Fibroblast of lung (primary cell): ENCODE results near the gene ANP32B. TPM values are rescaled to one million over a fixed set of nuclear protein-coding genes. Genes with fewer than 3 reads are reported as not detected.

Experiments
- DNase-seq, 2 donors: peaks; one replicate each; pipeline versions ENCODE4 v3.0.0 to v3.0.0-alpha.2; 2010; ENCODE audit warnings: low read depth in 2 of 2
- H2AFZ ChIP-seq: 2 replicates; pipeline ENCODE4 v1.5.1; 2012; ENCODE audit warnings: low read length, control low read depth, inconsistent platforms
- H3K27ac ChIP-seq: 2 replicates; pipeline ENCODE4 v1.5.1; 2011; ENCODE audit warnings: low read length, control low read depth; ENCODE audit not compliant: insufficient read depth
- H3K27me3 ChIP-seq: 2 replicates; pipeline ENCODE4 v1.5.1; 2011; ENCODE audit warnings: mild to moderate bottlenecking, low read length; ENCODE audit not compliant: control insufficient read depth, insufficient read depth
- H3K36me3 ChIP-seq: 2 replicates; pipeline ENCODE4 v1.5.1; 2011; ENCODE audit warnings: low read length; ENCODE audit not compliant: control insufficient read depth, insufficient read depth
- H3K4me1 ChIP-seq: 2 replicates; pipeline ENCODE4 v1.5.1; 2011; ENCODE audit warnings: low read length; ENCODE audit not compliant: control insufficient read depth, insufficient read depth; ENCODE audit errors: extremely low read depth
- H3K4me2 ChIP-seq: 2 replicates; pipeline ENCODE4 v1.5.1; 2011; ENCODE audit warnings: low read length, control low read depth; ENCODE audit not compliant: insufficient read depth; ENCODE audit errors: extremely low read depth
- H3K4me3 ChIP-seq, 4 experiments: fragments of 200-600 bp in 1 of 4; sonication (generic) in 1 of 4; replicated peaks in 1 of 4; 2 replicates each; pipeline ENCODE4 v1.5.1; 2011 to 2016; ENCODE audit warnings: low read length in 4 of 4, low read depth in 3 of 4, mild to moderate bottlenecking in 3 of 4, control low read depth in 2 of 4, inconsistent platforms in 1 of 4, mixed read lengths in 1 of 4; ENCODE audit not compliant: insufficient read depth in 1 of 4; ENCODE audit errors: control extremely low read depth in 1 of 4
- H3K79me2 ChIP-seq: 2 replicates; pipeline ENCODE4 v1.5.1; 2012; ENCODE audit warnings: mild to moderate bottlenecking, low read length, inconsistent platforms; ENCODE audit not compliant: control insufficient read depth, insufficient read depth
- H3K9ac ChIP-seq: 2 replicates; pipeline ENCODE4 v1.5.1; 2011; ENCODE audit warnings: mild to moderate bottlenecking, low read length, control low read depth; ENCODE audit not compliant: insufficient read depth
- H3K9me3 ChIP-seq: 2 replicates; pipeline ENCODE4 v1.5.1; 2012; ENCODE audit warnings: low read depth, low read length; ENCODE audit not compliant: control insufficient read depth, insufficient read depth
- H4K20me1 ChIP-seq: 2 replicates; pipeline ENCODE4 v1.5.1; 2011; ENCODE audit warnings: low read length; ENCODE audit not compliant: control insufficient read depth, insufficient read depth; ENCODE audit errors: extremely low read depth
- EZH2 ChIP-seq: IDR thresholded peaks from 2 replicates; pipeline ENCODE4 v1.5.1; 2012; ENCODE audit warnings: low read length, control low read depth, mild to moderate bottlenecking; ENCODE audit errors: missing control alignments
- polyA plus RNA-seq, 2 donors: library from polyadenylated mRNA; depleted of rRNA in 1 of 2; stranded (reverse) in 1 of 2; unstranded in 1 of 2; fragments of >200 nt; gene quantifications; 2 replicates each; pipeline ENCODE4 v1.2.1, GENCODE V29; 2011 to 2012; ENCODE audit warnings: missing spikeins in 1 of 2
- total RNA-seq: library from RNA; depleted of rRNA; stranded (reverse); fragments of >200 nt; gene quantifications from 2 replicates; pipeline ENCODE4 v1.2.1, GENCODE V29; 2014
- TF ChIP-seq, protein P1 (sequence below), 2 donors: IDR thresholded peaks in 1 of 2; conservative IDR thresholded peaks in 1 of 2; 1 replicate in 1 of 2; 2 replicates in 1 of 2; pipeline ENCODE4 v1.5.1; 2011 to 2012; ENCODE audit warnings: low read length in 2 of 2, control low read depth in 1 of 2, inconsistent platforms in 1 of 2, low read depth in 1 of 2, mild to moderate bottlenecking in 1 of 2

ANP32B gene
- total and polyA plus RNA-seq, 2 donors (not counting 1 experiment from before 2014, with no cell fraction given): 16.7 to 62.0 TPM

DNA sequence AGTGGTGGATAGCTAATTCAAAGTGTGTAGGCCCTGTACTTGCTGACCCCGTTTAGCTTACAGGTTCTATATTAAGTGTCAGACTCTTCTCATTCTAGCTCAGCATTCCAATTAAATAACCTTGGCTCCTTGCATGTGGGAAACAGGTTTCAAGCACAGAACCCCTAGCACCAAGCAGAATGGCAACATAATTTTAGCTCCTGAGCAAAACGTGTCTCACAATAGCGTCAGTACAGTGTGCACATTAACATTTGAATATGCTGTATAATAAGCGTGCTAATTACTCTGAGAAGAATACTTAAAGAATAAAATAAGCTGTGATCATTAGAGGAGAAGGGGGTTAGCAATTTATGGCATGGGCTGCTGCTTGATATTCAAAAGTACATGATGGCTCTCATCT, 21.0 kb upstream of the ANP32B start:
- Histone ChIP-seq H3K9ac (no peak overlapping the region), H3K27me3 (peaks cover 7% of the 10 kb centered on the region), H3K4me3 (no peak overlapping the region), H3K9me3 (no peaks in the 10 kb centered on the region), H4K20me1 (no peaks in the 10 kb centered on the region), H3K4me1 (peaks cover 3% of the 10 kb centered on the region), H3K79me2 (no peaks in the 10 kb centered on the region), H3K36me3 (no peaks in the 10 kb centered on the region), H3K27ac (no peak overlapping the region), H2AFZ (no peak overlapping the region), H3K4me2 (no peak overlapping the region)
- no peak for TF ChIP-seq EZH2
- TF ChIP-seq, protein P1, sequence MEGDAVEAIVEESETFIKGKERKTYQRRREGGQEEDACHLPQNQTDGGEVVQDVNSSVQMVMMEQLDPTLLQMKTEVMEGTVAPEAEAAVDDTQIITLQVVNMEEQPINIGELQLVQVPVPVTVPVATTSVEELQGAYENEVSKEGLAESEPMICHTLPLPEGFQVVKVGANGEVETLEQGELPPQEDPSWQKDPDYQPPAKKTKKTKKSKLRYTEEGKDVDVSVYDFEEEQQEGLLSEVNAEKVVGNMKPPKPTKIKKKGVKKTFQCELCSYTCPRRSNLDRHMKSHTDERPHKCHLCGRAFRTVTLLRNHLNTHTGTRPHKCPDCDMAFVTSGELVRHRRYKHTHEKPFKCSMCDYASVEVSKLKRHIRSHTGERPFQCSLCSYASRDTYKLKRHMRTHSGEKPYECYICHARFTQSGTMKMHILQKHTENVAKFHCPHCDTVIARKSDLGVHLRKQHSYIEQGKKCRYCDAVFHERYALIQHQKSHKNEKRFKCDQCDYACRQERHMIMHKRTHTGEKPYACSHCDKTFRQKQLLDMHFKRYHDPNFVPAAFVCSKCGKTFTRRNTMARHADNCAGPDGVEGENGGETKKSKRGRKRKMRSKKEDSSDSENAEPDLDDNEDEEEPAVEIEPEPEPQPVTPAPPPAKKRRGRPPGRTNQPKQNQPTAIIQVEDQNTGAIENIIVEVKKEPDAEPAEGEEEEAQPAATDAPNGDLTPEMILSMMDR (conservative IDR thresholded peaks at IDR 0.05 in 1 of 2, IDR thresholded peaks at IDR 0.05 in 1 of 2; ENCODE audit: low read depth in 1 of 2, low read length in 2 of 2): no peak
- DNase-seq: no peak

DNA sequence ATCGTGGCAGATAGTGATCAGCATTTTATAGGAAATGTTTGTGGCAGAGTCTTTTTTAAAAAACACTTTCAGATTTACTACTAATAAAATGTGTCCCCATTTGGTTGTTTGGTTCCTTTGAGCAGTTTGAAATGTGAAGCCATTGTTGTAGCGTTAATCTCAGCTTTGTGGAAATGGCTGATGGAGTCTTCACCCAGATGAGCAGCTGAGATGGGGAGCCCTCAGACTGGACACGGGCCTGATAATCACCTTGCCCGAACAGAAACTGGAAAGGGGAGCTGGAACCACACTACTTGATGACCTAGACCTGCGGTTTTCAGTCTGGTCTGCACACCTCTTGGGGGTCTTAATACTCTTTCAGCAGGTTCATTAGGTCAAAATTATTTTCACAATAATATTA, 20.6 kb upstream of the ANP32B start:
- H3K4me2 ChIP-seq: no peak overlapping the region
- no peak overlapping the region for H3K9ac ChIP-seq
- H3K79me2 ChIP-seq: no peaks in the 10 kb centered on the region
- TF ChIP-seq, protein P1 (conservative IDR thresholded peaks at IDR 0.05 in 1 of 2, IDR thresholded peaks at IDR 0.05 in 1 of 2; ENCODE audit: low read depth in 1 of 2, low read length in 2 of 2): no peak
- no peak for TF ChIP-seq EZH2
- no peak overlapping the region for H3K27ac ChIP-seq
- peaks cover 7% of the 10 kb centered on the region for H3K27me3 ChIP-seq
- no peaks in the 10 kb centered on the region for H3K9me3 ChIP-seq
- H4K20me1 ChIP-seq: no peaks in the 10 kb centered on the region
- H3K4me1 ChIP-seq: peaks cover 3% of the 10 kb centered on the region
- H3K36me3 ChIP-seq: no peaks in the 10 kb centered on the region
- no peak for DNase-seq
- H3K4me3 ChIP-seq: no peak overlapping the region
- H2AFZ ChIP-seq: no peak overlapping the region

DNA sequence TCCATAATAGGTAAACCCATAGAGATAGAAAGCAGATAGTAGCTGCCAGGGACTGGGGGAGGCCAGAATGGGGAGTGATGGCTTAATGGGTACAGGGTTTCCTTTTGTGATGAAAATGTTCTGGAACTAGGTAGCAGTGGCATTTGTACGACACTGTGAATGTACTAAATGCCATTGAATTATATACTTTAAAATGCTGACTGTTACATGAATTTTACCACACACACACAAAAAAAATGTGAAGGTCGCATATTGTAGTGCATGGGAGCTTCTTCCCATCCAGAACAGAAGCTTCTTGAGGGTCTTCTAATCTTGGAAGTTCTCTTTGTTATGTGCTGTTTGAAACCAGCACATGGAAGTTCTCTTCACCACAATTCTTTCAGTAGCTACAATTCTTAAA, 19.9 kb upstream of the ANP32B start:
- Histone ChIP-seq H3K36me3 (no peaks in the 10 kb centered on the region), H3K9ac (no peak overlapping the region), H3K79me2 (no peaks in the 10 kb centered on the region), H3K4me3 (no peak overlapping the region), H3K9me3 (no peaks in the 10 kb centered on the region), H3K4me1 (peaks cover 3% of the 10 kb centered on the region), H3K4me2 (no peak overlapping the region), H4K20me1 (no peaks in the 10 kb centered on the region), H2AFZ (no peak overlapping the region), H3K27me3 (peaks cover 7% of the 10 kb centered on the region), H3K27ac (no peak overlapping the region)
- no peak for DNase-seq
- no peak for TF ChIP-seq EZH2
- TF ChIP-seq, protein P1 (conservative IDR thresholded peaks at IDR 0.05 in 1 of 2, IDR thresholded peaks at IDR 0.05 in 1 of 2; ENCODE audit: low read depth in 1 of 2, low read length in 2 of 2): no peak
